Measurements from ENCODE around the gene CEP41.

CEP41 gene

DNA sequence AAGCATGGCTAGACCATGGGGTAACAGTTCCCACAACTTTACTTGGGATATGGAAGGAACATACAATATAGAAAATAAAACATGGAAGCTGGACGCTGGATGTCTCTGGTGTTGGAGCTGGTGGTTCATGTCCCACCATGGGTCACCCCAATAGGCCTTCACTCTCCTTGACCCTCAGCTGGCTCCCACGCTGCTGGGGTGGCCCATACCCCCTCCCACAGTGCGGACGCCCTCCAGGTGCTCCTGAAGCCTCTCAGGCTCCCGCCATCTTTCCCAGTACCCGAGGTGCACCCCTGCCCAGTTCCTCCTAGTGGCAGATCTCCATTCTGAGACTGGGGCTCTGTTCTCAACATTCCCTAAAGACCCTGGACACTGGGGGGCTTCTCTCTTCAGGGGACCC is 66.3 kb downstream of the CEP41 start:
- H3K4me3 ChIP-seq (replicated peaks; ENCODE audit: low read depth, low read length): no peak overlapping the region
- TF ChIP-seq, protein P1, sequence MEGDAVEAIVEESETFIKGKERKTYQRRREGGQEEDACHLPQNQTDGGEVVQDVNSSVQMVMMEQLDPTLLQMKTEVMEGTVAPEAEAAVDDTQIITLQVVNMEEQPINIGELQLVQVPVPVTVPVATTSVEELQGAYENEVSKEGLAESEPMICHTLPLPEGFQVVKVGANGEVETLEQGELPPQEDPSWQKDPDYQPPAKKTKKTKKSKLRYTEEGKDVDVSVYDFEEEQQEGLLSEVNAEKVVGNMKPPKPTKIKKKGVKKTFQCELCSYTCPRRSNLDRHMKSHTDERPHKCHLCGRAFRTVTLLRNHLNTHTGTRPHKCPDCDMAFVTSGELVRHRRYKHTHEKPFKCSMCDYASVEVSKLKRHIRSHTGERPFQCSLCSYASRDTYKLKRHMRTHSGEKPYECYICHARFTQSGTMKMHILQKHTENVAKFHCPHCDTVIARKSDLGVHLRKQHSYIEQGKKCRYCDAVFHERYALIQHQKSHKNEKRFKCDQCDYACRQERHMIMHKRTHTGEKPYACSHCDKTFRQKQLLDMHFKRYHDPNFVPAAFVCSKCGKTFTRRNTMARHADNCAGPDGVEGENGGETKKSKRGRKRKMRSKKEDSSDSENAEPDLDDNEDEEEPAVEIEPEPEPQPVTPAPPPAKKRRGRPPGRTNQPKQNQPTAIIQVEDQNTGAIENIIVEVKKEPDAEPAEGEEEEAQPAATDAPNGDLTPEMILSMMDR (IDR thresholded peaks at IDR 0.05; ENCODE audit: low read length, missing control alignments): no peak
- DNase-seq (ENCODE audit: low read depth): no peak

DNA sequence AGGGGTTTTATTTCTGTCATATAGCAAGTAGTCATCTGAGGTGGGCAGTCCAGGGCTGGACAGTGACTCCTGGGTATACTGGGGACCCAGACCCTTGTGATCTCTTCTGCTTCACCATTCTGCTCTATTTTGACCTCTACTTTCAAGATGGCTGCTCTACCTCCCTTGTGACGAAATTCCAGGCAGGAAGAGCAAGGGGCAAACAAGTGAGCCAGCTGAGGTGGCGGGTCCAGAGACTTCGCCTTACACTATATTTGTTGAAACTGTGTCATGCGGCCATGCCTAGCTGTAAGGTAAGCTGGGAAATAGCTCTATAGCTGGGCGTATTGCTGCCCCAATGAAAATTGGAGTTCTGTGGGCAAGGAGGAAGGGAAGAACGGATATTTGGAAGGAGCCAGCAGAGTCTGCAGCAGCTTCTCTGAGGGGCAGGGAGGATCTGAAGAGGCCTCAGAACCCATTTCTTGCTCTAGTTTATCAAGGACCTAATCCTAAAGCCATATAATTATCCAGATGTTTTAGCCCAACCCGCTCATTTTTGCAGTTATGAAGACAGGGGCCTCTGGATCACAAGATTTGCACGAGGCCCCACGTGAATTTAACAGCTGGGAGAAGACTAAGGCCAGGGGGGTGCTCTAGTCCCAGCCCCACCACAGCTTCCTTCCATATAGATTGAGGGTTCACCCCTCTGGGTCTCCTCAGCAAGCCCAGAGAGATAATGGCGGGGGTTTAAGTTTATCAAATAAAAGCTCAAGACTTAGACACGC is 68.2 kb downstream of the CEP41 start:
- no peak for DNase-seq (ENCODE audit: low read depth)
- TF ChIP-seq, protein P1 (IDR thresholded peaks at IDR 0.05; ENCODE audit: low read length, missing control alignments): no peak
- H3K4me3 ChIP-seq (replicated peaks; ENCODE audit: low read depth, low read length): no peak overlapping the region

DNA sequence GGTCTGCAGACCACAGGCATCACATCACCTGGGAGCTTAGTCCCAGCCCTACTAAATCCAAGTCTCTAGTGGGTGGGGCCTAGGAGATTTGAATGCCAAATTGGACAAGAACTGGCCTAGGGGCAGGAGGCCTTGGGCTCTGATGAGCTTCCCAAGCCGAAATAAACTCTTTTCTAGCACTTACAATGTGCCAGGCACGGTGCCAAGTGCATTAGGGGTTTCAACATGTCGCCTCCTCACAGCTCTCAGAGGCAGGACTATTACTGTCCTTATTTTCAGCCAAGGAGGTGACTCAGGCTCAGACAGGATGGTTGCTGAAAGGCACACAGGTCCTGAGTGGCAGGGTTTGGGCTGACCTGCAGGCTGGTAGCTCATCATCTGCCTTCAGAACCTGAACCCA is 69.8 kb downstream of the CEP41 start:
- peak; percentile 65 for DNase-seq (ENCODE audit: low read depth)
- no peak overlapping the region for H3K4me3 ChIP-seq (replicated peaks; ENCODE audit: low read depth, low read length)
- TF ChIP-seq, protein P1 (IDR thresholded peaks at IDR 0.05; ENCODE audit: low read length, missing control alignments): no peak

DNA sequence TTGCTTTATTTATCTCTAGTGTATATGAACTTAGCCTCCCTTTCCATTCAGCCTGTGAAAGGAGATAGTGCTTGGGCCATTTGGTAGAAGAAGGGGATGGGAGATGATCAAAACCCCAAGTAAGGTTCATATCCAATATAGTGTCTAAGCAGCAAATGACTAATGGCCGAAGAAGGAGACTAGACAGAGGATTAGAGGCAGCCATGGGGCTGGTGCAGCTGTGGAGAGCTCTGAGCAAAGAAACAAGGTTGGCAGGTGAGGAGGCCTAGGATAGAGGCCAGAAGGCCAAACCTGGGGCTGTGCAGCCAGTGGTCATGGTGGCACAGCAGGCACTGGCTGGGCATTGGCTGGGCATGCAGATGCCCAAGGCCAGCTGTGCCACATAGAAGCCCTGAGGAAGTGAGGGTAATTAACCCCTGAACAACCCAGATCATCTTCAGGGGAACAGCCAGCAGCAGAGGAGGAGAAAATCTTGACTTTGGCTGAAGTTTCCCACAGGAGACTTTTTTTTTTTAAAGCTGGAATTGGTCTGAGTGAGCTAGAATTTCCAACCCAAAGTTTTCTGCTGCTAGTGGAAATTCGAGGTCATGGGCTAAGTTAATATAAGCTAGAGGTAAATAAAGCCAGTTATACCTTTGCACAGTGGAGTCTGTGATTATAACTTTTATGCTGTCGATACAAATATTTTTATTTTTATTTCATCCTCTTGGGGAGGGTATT is 70.8 kb downstream of the CEP41 start:
- TF ChIP-seq, protein P1 (IDR thresholded peaks at IDR 0.05; ENCODE audit: low read length, missing control alignments): no peak
- DNase-seq (ENCODE audit: low read depth): no peak
- no peak overlapping the region for H3K4me3 ChIP-seq (replicated peaks; ENCODE audit: low read depth, low read length)

DNA sequence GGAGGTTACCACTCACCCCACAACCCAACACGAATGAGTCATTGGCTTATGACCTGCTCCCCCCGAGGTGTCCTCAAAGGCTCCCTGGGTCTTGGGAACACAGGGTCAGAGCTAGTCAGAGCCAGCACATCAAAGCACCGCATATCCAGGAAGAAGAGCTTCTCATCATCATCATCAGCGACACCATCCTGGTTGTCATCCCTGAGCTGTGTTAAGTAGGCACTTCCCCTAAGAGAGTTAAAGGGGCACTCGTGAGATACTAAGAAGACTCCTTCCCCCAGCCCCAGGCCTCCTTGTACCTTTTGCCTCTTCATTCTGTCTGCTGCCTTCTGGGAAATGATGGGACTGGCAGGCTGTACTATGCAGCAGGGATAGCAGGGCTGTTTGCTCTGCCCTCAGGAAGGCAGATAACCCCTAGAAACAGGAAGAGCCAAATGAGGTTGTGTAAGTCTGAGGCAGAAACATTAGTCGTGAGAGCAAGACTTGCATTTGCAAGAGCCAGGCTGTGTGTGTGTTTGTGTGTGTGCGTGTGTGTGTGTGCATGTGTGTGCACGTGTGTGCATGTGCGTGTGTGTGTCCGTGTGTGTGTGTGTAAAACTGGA is 71.6 kb downstream of the CEP41 start:
- H3K4me3 ChIP-seq (replicated peaks; ENCODE audit: low read depth, low read length): no peak overlapping the region
- TF ChIP-seq, protein P1 (IDR thresholded peaks at IDR 0.05; ENCODE audit: low read length, missing control alignments): no peak
- peak; percentile 97 for DNase-seq (ENCODE audit: low read depth)

DNA sequence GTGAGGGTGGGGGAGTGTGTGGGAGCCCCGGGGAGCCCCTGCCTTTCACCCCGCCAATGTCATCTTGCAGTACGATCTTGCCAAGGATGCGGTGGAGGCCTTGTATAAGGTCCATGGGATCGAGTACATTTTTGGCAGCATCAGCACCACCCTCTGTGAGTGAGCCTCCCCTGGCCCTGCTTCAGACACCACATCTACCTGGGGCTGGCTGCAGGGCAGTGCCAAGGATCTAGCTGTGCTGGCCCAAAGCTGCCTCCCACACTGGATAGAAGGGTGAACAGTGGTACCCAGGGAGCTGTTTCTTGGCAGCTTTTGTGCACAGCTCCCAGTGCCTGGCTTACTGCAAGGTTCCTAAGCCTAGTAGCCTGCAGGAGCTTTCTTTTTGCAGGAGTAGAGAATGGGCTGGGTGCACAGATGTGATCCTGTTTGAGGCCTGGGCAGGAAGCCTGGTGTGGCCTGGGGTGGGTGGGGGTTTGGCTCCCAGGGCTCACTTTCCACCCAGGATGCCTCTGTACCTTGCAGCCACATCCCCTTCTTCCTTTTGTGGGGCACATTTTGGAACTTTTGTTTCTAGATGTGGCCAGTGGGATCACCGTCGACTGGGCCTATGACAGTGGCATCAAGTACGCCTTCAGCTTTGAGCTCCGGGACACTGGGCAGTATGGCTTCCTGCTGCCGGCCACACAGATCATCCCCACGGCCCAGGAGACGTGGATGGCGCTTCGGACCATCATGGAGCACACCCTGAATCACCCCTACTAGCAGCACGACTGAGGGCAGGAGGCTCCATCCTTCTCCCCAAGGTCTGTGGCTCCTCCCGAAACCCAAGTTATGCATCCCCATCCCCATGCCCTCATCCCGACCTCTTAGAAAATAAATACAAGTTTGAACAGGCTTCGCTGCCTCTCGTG is 72.7 kb downstream of the CEP41 start:
- no peak overlapping the region for H3K4me3 ChIP-seq (replicated peaks; ENCODE audit: low read depth, low read length)
- TF ChIP-seq, protein P1 (IDR thresholded peaks at IDR 0.05; ENCODE audit: low read length, missing control alignments): no peak
- DNase-seq (ENCODE audit: low read depth): no peak

All from fibroblast of pulmonary artery (primary cell).